ENCODE data around the gene ZNF3. TPM values are rescaled to one million over a fixed set of nuclear protein-coding genes. Genes with fewer than 3 reads are reported as not detected.

The ZNF3 gene
- total RNA-seq, 1 experiment from 2014 or later: 29.1 TPM

- no peak for DNase-seq (ENCODE audit: extremely low read depth, low read depth)
Measured at GRCh38 chr7:100111156-100111555, 29.6 kb upstream of the ZNF3 start.

- no peak for DNase-seq (ENCODE audit: extremely low read depth, low read depth)
Measured at GRCh38 chr7:100109521-100110163, 28.1 kb upstream of the ZNF3 start.

GRCh38 chr7:100107890-100108289, 26.4 kb upstream of the ZNF3 start:
- DNase-seq (ENCODE audit: extremely low read depth, low read depth): no peak

GRCh38 chr7:100107125-100107737, 25.7 kb upstream of the ZNF3 start:
- no peak for DNase-seq (ENCODE audit: extremely low read depth, low read depth)

- no peak for DNase-seq (ENCODE audit: extremely low read depth, low read depth)
Measured at GRCh38 chr7:100106633-100107032, 25.1 kb upstream of the ZNF3 start.

GRCh38 chr7:100105534-100105933, 24.0 kb upstream of the ZNF3 start:
- no peak for DNase-seq (ENCODE audit: extremely low read depth, low read depth)

GRCh38 chr7:100102950-100103840, 21.7 kb upstream of the ZNF3 start:
- DNase-seq (ENCODE audit: extremely low read depth, low read depth): no peak

GRCh38 chr7:100101016-100101862, 19.7 kb upstream of the ZNF3 start, which contains the start of the genes AP4M1 and MCM7:
TSS of gene AP4M1 (plus strand) at chr7:100101643. CDS start at chr7:100101715, 72 bp downstream.
TSS of gene MCM7 (minus strand) at chr7:100101397. CDS start at chr7:100101294, 103 bp downstream.
- peak; percentile 99 for DNase-seq (ENCODE audit: extremely low read depth, low read depth)

- peak; percentile 92 for DNase-seq (ENCODE audit: extremely low read depth, low read depth)
Measured at GRCh38 chr7:100100420-100101015, 19.0 kb upstream of the ZNF3 start.

- DNase-seq (ENCODE audit: extremely low read depth, low read depth): no peak
Measured at GRCh38 chr7:100099452-100099851, 17.9 kb upstream of the ZNF3 start.

GRCh38 chr7:100098913-100099312, 17.4 kb upstream of the ZNF3 start:
- DNase-seq (ENCODE audit: extremely low read depth, low read depth): no peak

GRCh38 chr7:100095704-100096103, 14.2 kb upstream of the ZNF3 start:
- DNase-seq (ENCODE audit: extremely low read depth, low read depth): no peak

GRCh38 chr7:100095289-100095688, 13.8 kb upstream of the ZNF3 start:
- no peak for DNase-seq (ENCODE audit: extremely low read depth, low read depth)

GRCh38 chr7:100093925-100094486, 12.5 kb upstream of the ZNF3 start:
- no peak for DNase-seq (ENCODE audit: extremely low read depth, low read depth)

- DNase-seq (ENCODE audit: extremely low read depth, low read depth): no peak
Measured at GRCh38 chr7:100093498-100093897, 12.0 kb upstream of the ZNF3 start.

GRCh38 chr7:100093054-100093453, 11.5 kb upstream of the ZNF3 start:
- no peak for DNase-seq (ENCODE audit: extremely low read depth, low read depth)

- DNase-seq (ENCODE audit: extremely low read depth, low read depth): no peak
Measured at GRCh38 chr7:100091411-100092181, 10.1 kb upstream of the ZNF3 start.

GRCh38 chr7:100090527-100091410, 9.2 kb upstream of the ZNF3 start:
- DNase-seq (ENCODE audit: extremely low read depth, low read depth): no peak
